Stimulated activated effector memory CD8-positive, alpha-beta T cell treated with anti-CD3 and anti-CD28 coated beads, Interleukin-12 subunit alpha, Interleukin-12 subunit beta, amount 100 ng/mL, for 72 hours (primary cell): Measurements from ENCODE around the gene TAS2R39.

ENCODE experiments used
- ATAC-seq: fragments of 150-1000 bp; cut with Tn5 transposase; 2 replicates; pipeline ENCODE4 v1.10.0; 2021
- DNase-seq, 2 donors: peaks; one replicate each; pipeline ENCODE4 v3.0.0; 2021 to 2022; ENCODE audit warnings: low spot score in 2 of 2
- H3K27ac Mint-ChIP-seq: one replicate; pipeline ENCODE4 v1.8.0; 2022; ENCODE audit warnings: mild to moderate bottlenecking, mixed read lengths
- H3K36me3 Mint-ChIP-seq: one replicate; pipeline ENCODE4 v1.8.0; 2022; ENCODE audit warnings: mild to moderate bottlenecking, mixed read lengths
- H3K4me1 Mint-ChIP-seq: one replicate; pipeline ENCODE4 v1.8.0; 2022; ENCODE audit warnings: mixed read lengths
- H3K4me3 Mint-ChIP-seq: one replicate; pipeline ENCODE4 v1.8.0; 2022; ENCODE audit warnings: mild to moderate bottlenecking, mixed read lengths
- H3K9me3 Mint-ChIP-seq: one replicate; pipeline ENCODE4 v1.8.0; 2022; ENCODE audit warnings: mixed read lengths

Gene TAS2R39

GRCh38 chr7:143229054-143229790 lies 46.0 kb downstream of the TAS2R39 start:
- Mint-ChIP-seq H3K9me3 (no peaks in the 10 kb centered on the region), H3K4me1 (no peaks in the 10 kb centered on the region), H3K27ac (no peak overlapping the region), H3K4me3 (no peak overlapping the region), H3K36me3 (no peaks in the 10 kb centered on the region)
- no peak for ATAC-seq
- DNase-seq: no peak

GRCh38 chr7:143230602-143231457 lies 47.6 kb downstream of the TAS2R39 start:
- H3K36me3 Mint-ChIP-seq: no peaks in the 10 kb centered on the region
- no peak overlapping the region for H3K4me3 Mint-ChIP-seq
- peaks cover 6% of the 10 kb centered on the region for H3K9me3 Mint-ChIP-seq
- no peak overlapping the region for H3K27ac Mint-ChIP-seq
- ATAC-seq (no peak), DNase-seq (no peak)
- H3K4me1 Mint-ChIP-seq: no peaks in the 10 kb centered on the region
